Loucy (cell line): ENCODE results near the gene MRTFA.

Source experiments
- H2AFZ ChIP-seq: fragments of 200-600 bp; sonication (generic); 2 replicates; pipeline ENCODE4 v1.6.0; 2016; ENCODE audit warnings: antibody characterized with exemption, mild to moderate bottlenecking, low read length, moderate library complexity
- H3F3A ChIP-seq: fragments of 200-600 bp; 2 replicates; pipeline ENCODE4 v1.6.0; 2016; ENCODE audit warnings: antibody characterized with exemption, low read depth, mild to moderate bottlenecking
- H3K27me3 ChIP-seq: fragments of 200-600 bp; sonication (generic); 2 replicates; pipeline ENCODE4 v1.6.1; 2014; ENCODE audit warnings: low read length, mild to moderate bottlenecking; ENCODE audit not compliant: insufficient read depth, poor library complexity, severe bottlenecking
- H3K36me3 ChIP-seq: fragments of 200-600 bp; sonication (generic); 2 replicates; pipeline ENCODE4 v1.6.1; 2016; ENCODE audit warnings: low read length; ENCODE audit not compliant: insufficient read depth
- H3K4me1 ChIP-seq: fragments of 200-600 bp; sonication (generic); 2 replicates; pipeline ENCODE4 v1.5.1; 2014; ENCODE audit warnings: low read length, mild to moderate bottlenecking; ENCODE audit not compliant: insufficient read depth, poor library complexity, severe bottlenecking
- H3K4me2 ChIP-seq: fragments of 200-600 bp; sonication (generic); 2 replicates; pipeline ENCODE4 v1.6.0; 2014; ENCODE audit warnings: antibody characterized with exemption, low read length, low read depth, mild to moderate bottlenecking; ENCODE audit not compliant: poor library complexity, severe bottlenecking
- H3K4me3 ChIP-seq: fragments of 200-600 bp; sonication (generic); 2 replicates; pipeline ENCODE4 v1.5.1; 2014; ENCODE audit warnings: low read length, mild to moderate bottlenecking, mixed read lengths; ENCODE audit not compliant: poor library complexity, severe bottlenecking
- H3K79me2 ChIP-seq: fragments of 200-600 bp; sonication (generic); 2 replicates; pipeline ENCODE4 v1.6.1; 2014; ENCODE audit warnings: low read length; ENCODE audit not compliant: insufficient read depth
- H3K9ac ChIP-seq: fragments of 200-600 bp; sonication (generic); 2 replicates; pipeline ENCODE4 v1.6.0; 2014; ENCODE audit warnings: mild to moderate bottlenecking, low read depth, low read length, moderate library complexity; ENCODE audit not compliant: poor library complexity, severe bottlenecking
- H3K9me2 ChIP-seq: fragments of 200-600 bp; sonication (generic); replicated peaks from 2 replicates; pipeline ENCODE4 v1.6.1; 2016; ENCODE audit warnings: low read depth, low read length, mixed read lengths
- H3K9me3 ChIP-seq: fragments of 200-600 bp; sonication (generic); 2 replicates; pipeline ENCODE4 v1.6.1; 2014; ENCODE audit warnings: mild to moderate bottlenecking, antibody characterized with exemption, low read length, low read depth; ENCODE audit not compliant: insufficient read depth
- H4K20me1 ChIP-seq: fragments of 200-600 bp; sonication (generic); 2 replicates; pipeline ENCODE4 v1.6.0; 2014; ENCODE audit warnings: antibody characterized with exemption, low read length, mild to moderate bottlenecking; ENCODE audit not compliant: insufficient read depth, poor library complexity, severe bottlenecking
- CTCF ChIP-seq: fragments of 200-600 bp; sonication (generic); conservative IDR thresholded peaks from 2 replicates; pipeline ENCODE4 v1.5.1; 2014; ENCODE audit warnings: mild to moderate bottlenecking, antibody characterized with exemption, low read length
- EZH2phosphoT487 ChIP-seq: fragments of 200-600 bp; IDR thresholded peaks from 2 replicates; pipeline ENCODE4 v1.6.1; 2018; ENCODE audit warnings: antibody characterized with exemption, mild to moderate bottlenecking, moderate library complexity, borderline replicate concordance

MRTFA gene

GRCh38 chr22:40377931-40378330 is 258.6 kb downstream of the MRTFA start:
- Histone ChIP-seq H3K9ac (no peak overlapping the region), H4K20me1 (no peaks in the 10 kb centered on the region), H3K9me3 (no peaks in the 10 kb centered on the region), H3K36me3 (no peaks in the 10 kb centered on the region), H3K27me3 (no peaks in the 10 kb centered on the region), H2AFZ (no peak overlapping the region), H3K4me2 (no peak overlapping the region), H3F3A (no peaks in the 10 kb centered on the region), H3K4me1 (no peaks in the 10 kb centered on the region), H3K9me2 (no peaks in the 10 kb centered on the region), H3K4me3 (no peak overlapping the region), H3K79me2 (no peaks in the 10 kb centered on the region; the same call in 1 of the 2 replicates)
- no peak for TF ChIP-seq CTCF
- TF ChIP-seq EZH2phosphoT487 = no peak

- Histone ChIP-seq H3K9me3 (no peaks in the 10 kb centered on the region), H4K20me1 (peaks cover 5% of the 10 kb centered on the region), H3K4me3 (no peak overlapping the region), H3K4me2 (no peak overlapping the region), H3K79me2 (peaks cover 7% of the 10 kb centered on the region), H3K27me3 (no peaks in the 10 kb centered on the region), H3K9me2 (no peaks in the 10 kb centered on the region), H3F3A (no peaks in the 10 kb centered on the region), H3K36me3 (no peaks in the 10 kb centered on the region), H3K4me1 (peaks cover 9% of the 10 kb centered on the region), H3K9ac (no peak overlapping the region), H2AFZ (no peak overlapping the region)
- no peak for TF ChIP-seq EZH2phosphoT487
- no peak for TF ChIP-seq CTCF
Observed at GRCh38 chr22:40376149-40376548, 260.4 kb downstream of the MRTFA start.

GRCh38 chr22:40374567-40374966 is 262.0 kb downstream of the MRTFA start:
- no peak for TF ChIP-seq CTCF
- TF ChIP-seq EZH2phosphoT487 = no peak
- Histone ChIP-seq H3K27me3 (no peaks in the 10 kb centered on the region), H3F3A (no peaks in the 10 kb centered on the region), H3K9me3 (no peaks in the 10 kb centered on the region), H2AFZ (no peak overlapping the region), H3K9ac (no peak overlapping the region), H3K4me3 (no peak overlapping the region), H3K36me3 (no peaks in the 10 kb centered on the region), H3K4me1 (peaks cover 13% of the 10 kb centered on the region), H3K9me2 (no peaks in the 10 kb centered on the region), H4K20me1 (peaks cover 8% of the 10 kb centered on the region), H3K79me2 (peaks cover 11% of the 10 kb centered on the region), H3K4me2 (no peak overlapping the region)
